Measurements from ENCODE around the gene FNDC7. TPM values are rescaled to one million over a fixed set of nuclear protein-coding genes. Genes with fewer than 3 reads are reported as not detected.
"Not testable (repeated sequence)": the region's sequence is repeated elsewhere in the genome, so short reads cannot be mapped to it uniquely, and the experiment has no call there.

Gene FNDC7
- total RNA-seq, 6 experiments from 2014 or later = 0.08 TPM; not detected in 5

GRCh38 chr1:108701176-108701849 is 11.4 kb upstream of the FNDC7 start:
- no peak for DNase-seq
- no peaks in the 10 kb centered on the region for H3K27me3 Mint-ChIP-seq (ENCODE audit: insufficient read depth)
- TF ChIP-seq CTCF (IDR thresholded peaks at IDR 0.05) = no peak
- H3K36me3 Mint-ChIP-seq (ENCODE audit: low read depth) = peaks cover 46% of the 10 kb centered on the region
- peaks cover 51% of the 10 kb centered on the region for H3K4me1 Mint-ChIP-seq (ENCODE audit: low read depth)
- no peak overlapping the region for H3K27ac Mint-ChIP-seq
- H3K4me3 Mint-ChIP-seq = no peak overlapping the region
- no peaks in the 10 kb centered on the region for H3K9me3 Mint-ChIP-seq

- not testable (repeated sequence) for H3K27me3 Mint-ChIP-seq (ENCODE audit: insufficient read depth); H3K9me3 Mint-ChIP-seq; H3K4me3 Mint-ChIP-seq; DNase-seq
- peaks cover 44% of the 10 kb centered on the region for H3K36me3 Mint-ChIP-seq (ENCODE audit: low read depth)
- H3K4me1 Mint-ChIP-seq (ENCODE audit: low read depth) = peaks cover 51% of the 10 kb centered on the region
- peak overlapping the region; percentile 31; the same call in 1 of the 2 replicates for H3K27ac Mint-ChIP-seq
These were observed 10.6 kb upstream of the FNDC7 start for GRCh38 chr1:108702109-108702508.

- H3K4me1 Mint-ChIP-seq (ENCODE audit: low read depth) = peaks cover 51% of the 10 kb centered on the region
- peak overlapping the region; percentile 50 for H3K4me3 Mint-ChIP-seq
- no peaks in the 10 kb centered on the region; the same call in 1 of the 2 replicates for H3K27me3 Mint-ChIP-seq (ENCODE audit: insufficient read depth)
- peaks cover 28% of the 10 kb centered on the region for H3K36me3 Mint-ChIP-seq (ENCODE audit: low read depth)
- peak; percentile 32 for DNase-seq
- TF ChIP-seq CTCF (IDR thresholded peaks at IDR 0.05) = no peak
- peak overlapping the region; percentile 80 for H3K27ac Mint-ChIP-seq
- no peaks in the 10 kb centered on the region for H3K9me3 Mint-ChIP-seq
These were observed 8.8 kb upstream of the FNDC7 start for GRCh38 chr1:108703939-108704338.

GRCh38 chr1:108704496-108704895 is 8.2 kb upstream of the FNDC7 start:
- Mint-ChIP-seq H3K36me3 (ENCODE audit: low read depth) (peaks cover 23% of the 10 kb centered on the region), H3K4me3 (peak overlapping the region; percentile 50; the same call in 1 of the 2 replicates), H3K27me3 (ENCODE audit: insufficient read depth) (no peaks in the 10 kb centered on the region; the same call in 1 of the 2 replicates), H3K4me1 (ENCODE audit: low read depth) (peaks cover 46% of the 10 kb centered on the region), H3K9me3 (no peaks in the 10 kb centered on the region), H3K27ac (peak overlapping the region; percentile 80)
- no peak for TF ChIP-seq CTCF (IDR thresholded peaks at IDR 0.05)
- DNase-seq = peak; percentile 75

- DNase-seq = no peak
- Mint-ChIP-seq H3K36me3 (ENCODE audit: low read depth) (peaks cover 8% of the 10 kb centered on the region; the same call in 1 of the 2 replicates), H3K4me1 (ENCODE audit: low read depth) (peaks cover 41% of the 10 kb centered on the region), H3K27me3 (ENCODE audit: insufficient read depth) (no peaks in the 10 kb centered on the region; the same call in 1 of the 2 replicates), H3K9me3 (no peaks in the 10 kb centered on the region), H3K4me3 (no peak overlapping the region), H3K27ac (no peak overlapping the region)
- TF ChIP-seq CTCF (IDR thresholded peaks at IDR 0.05) = no peak
These were observed 6.1 kb upstream of the FNDC7 start for GRCh38 chr1:108706643-108707042.
